Measurements from ENCODE around the gene TMEM238. TPM values are rescaled to one million over a fixed set of nuclear protein-coding genes. Genes with fewer than 3 reads are reported as not detected.

TMEM238 gene
- total and polyA plus RNA-seq, 9 of the 15 experiments (the other 6 are each of a cell fraction or from before 2014, with no cell fraction given) = 0.18 to 5.1 (median 1.3) TPM; not detected in 4

GRCh38 chr19:55366790-55367189 is 17.3 kb downstream of the TMEM238 start:
- intact Hi-C loops (cut with micrococcal nuclease) = no loop called here
- POLR2A ChIA-PET = interaction anchor here (0.7 to 1.3 kb wide), 3 partner anchors 11 to 21 kb away, joined by 3 to 5 read pairs (median 4); no protein-coding TSS in a partner anchor
- CTCF ChIA-PET (ENCODE audit: low intra/inter-chr PET ratio) = no interaction called here
- H3K27ac ChIP-seq (ENCODE audit: extremely low read depth, low read depth, low read length) = no peak overlapping the region
- no peaks in the 10 kb centered on the region for H3K9me3 ChIP-seq (replicated peaks; ENCODE audit: control insufficient read depth, insufficient read depth, low read depth, low read length)
- 73% methylated on average over 3 of the region's 3 CpGs for WGBS (ENCODE audit: insufficient coverage, low coverage, missing lambda C conversion rate)
- H3K4me3 ChIP-seq = no peak overlapping the region
- H2AFZ ChIP-seq (ENCODE audit: low read depth, low read length) = no peak overlapping the region
- FAIRE-seq (no peak), DNase-seq (ENCODE audit: extremely low read depth in 1 of 4, low spot score in 3 of 4) (no peak), ATAC-seq (no peak)
- in situ Hi-C loops (cut with MboI) = no loop called here
- H4K20me1 ChIP-seq (replicated peaks; ENCODE audit: control insufficient read depth, insufficient read depth, low read length) = 0 out of 2 replicates have a peak, but pooled peaks cover 3% of the 10 kb centered on the region
- no peak overlapping the region for H3K4me2 ChIP-seq (ENCODE audit: insufficient read depth, low read length)
- peaks cover 0 to 53% of the 10 kb centered on the region in 2 experiments; a peak in 3 of 5 replicates for H3K4me1 ChIP-seq (replicated peaks in 1 of 2; ENCODE audit: control insufficient read depth in 2 of 2, insufficient read depth in 2 of 2, low read length in 2 of 2)
- no peaks in the 10 kb centered on the region for H3K9me1 ChIP-seq (ENCODE audit: control insufficient read depth, insufficient read depth, low read length)
- BruUV-seq (replicated peaks) = no TSS peak
- peaks cover 11% of the 10 kb centered on the region in 2 experiments; a peak in 3 of 5 replicates for H3K27me3 ChIP-seq (ENCODE audit: control insufficient read depth in 2 of 2, insufficient read depth in 2 of 2, low read length in 2 of 2)
- no peaks in the 10 kb centered on the region for H3K36me3 ChIP-seq (ENCODE audit: control insufficient read depth, insufficient read depth, low read length)
- no peak overlapping the region; a peak in 1 of 4 replicates for H3K9ac ChIP-seq (ENCODE audit: insufficient read depth in 1 of 2, low read depth in 2 of 2, low read length in 2 of 2)
- no peaks in the 10 kb centered on the region for H3K79me2 ChIP-seq (ENCODE audit: control insufficient read depth, insufficient read depth, low read length)
- no peak for TF ChIP-seq ZNF707 (CRISPR knock-in tag; conservative IDR thresholded peaks at IDR 0.05)
- TF ChIP-seq ZNF511 (CRISPR knock-in tag; IDR thresholded peaks at IDR 0.05) = no peak
- no peak for TF ChIP-seq HSF4 (CRISPR knock-in tag; IDR thresholded peaks at IDR 0.05; ENCODE audit: borderline replicate concordance)
- TF ChIP-seq KAT7 (CRISPR knock-in tag; IDR thresholded peaks at IDR 0.05; ENCODE audit: borderline replicate concordance) = no peak
- no peak for TF ChIP-seq DDX20 (tag; IDR thresholded peaks at IDR 0.05; ENCODE audit: low read depth)
- no peak for TF ChIP-seq PYGO2 (tag; IDR thresholded peaks at IDR 0.05)
- no peak for TF ChIP-seq POLR2AphosphoS5 (IDR thresholded peaks at IDR 0.05; ENCODE audit: control insufficient read depth, insufficient read depth, low read depth, low read length)
- TF ChIP-seq ETV5 (CRISPR knock-in tag; IDR thresholded peaks at IDR 0.05; ENCODE audit: low read depth) = no peak
- no peak for TF ChIP-seq WHSC1 (IDR thresholded peaks at IDR 0.05; ENCODE audit: low read length)
- no peak for TF ChIP-seq SNRNP70 (optimal IDR thresholded peaks at IDR 0.05; ENCODE audit: low read depth, low read length)
- no peak for TF ChIP-seq TRIM24 (IDR thresholded peaks at IDR 0.05)
- no peak for TF ChIP-seq BRF1 (IDR thresholded peaks at IDR 0.05; ENCODE audit: borderline replicate concordance, extremely low read depth, insufficient read length)
- no peak for TF ChIP-seq ZBTB33 (CRISPR knock-in tag; IDR thresholded peaks at IDR 0.05)

All from K562 (cell line).